Measurements from ENCODE around the gene ISOC2. TPM values are rescaled to one million over a fixed set of nuclear protein-coding genes. Genes with fewer than 3 reads are reported as not detected.

ISOC2 gene
- total RNA-seq, 2 experiments from 2014 or later: 13.7 to 16.8 TPM

DNA sequence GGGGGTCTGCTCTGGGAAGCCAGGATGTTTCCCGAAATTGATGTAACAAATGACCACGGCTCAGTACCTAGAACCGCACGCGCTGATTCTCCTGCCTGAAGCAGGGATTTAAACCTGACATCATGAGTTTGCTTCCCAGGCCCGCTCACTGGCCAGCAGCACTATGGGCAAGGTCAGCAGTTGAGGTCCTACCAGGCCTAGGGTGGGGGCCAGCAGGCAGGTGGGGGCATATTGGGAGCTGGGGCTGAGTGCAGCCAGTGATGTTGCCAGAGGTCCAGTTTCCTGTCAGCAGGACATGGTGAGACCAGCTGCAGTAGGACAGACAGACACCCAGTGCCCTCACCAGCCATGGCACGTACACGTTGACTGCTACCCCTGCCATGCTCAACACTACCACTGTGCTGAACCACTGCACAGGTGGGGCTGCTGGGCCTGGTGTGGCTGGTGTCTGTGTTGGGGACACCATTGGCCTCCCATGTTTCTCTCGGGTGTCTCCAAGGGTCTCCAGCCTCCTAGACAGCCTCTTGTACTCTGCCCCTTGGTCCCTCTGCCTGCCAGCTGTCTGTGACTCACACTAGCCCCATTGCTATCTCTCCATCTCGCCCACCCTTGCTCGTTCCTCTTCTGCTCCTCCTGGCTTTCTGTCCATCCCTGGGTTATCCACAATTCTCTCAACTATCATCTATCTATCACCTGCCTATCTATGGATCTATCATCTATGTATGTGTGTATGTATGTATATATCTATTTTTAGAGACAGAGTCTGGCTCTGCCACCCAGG lies 4.2 kb upstream of the ISOC2 start:
- ATAC-seq (ENCODE audit: low read depth) (no peak), DNase-seq (no peak)
- H3K27me3 Mint-ChIP-seq: peaks cover 4% of the 10 kb centered on the region
- POLR2A ChIA-PET: no interaction called here
- H3K4me3 Mint-ChIP-seq: no peak overlapping the region
- no peak overlapping the region for H3K27ac Mint-ChIP-seq
- H3K4me1 Mint-ChIP-seq: peaks cover 16% of the 10 kb centered on the region
- no peaks in the 10 kb centered on the region for H3K9me3 Mint-ChIP-seq
- H3K36me3 Mint-ChIP-seq: no peaks in the 10 kb centered on the region

DNA sequence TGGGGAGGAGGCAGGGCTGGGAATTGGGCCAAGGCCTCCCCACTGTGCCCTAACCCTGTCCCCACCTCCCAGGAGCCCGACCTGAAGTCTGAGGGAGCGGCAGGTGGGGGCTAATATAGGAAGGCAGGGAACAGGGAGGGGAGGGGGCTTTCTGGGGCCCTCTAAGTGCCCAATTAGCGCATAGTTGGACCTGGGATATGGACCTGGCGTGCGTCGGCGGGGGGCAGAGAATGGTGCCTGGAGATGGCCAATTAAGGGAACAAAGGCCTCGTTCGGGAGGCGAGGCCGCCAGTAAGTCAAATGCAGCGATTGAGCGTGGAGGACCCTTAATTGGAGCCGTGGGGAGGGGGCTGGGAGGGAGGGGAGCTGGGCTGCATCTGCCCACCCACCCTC lies 3.2 kb upstream of the ISOC2 start, which contains the start of gene C19orf85:
Gene C19orf85 (minus strand): TSS at position 90 of the 393 bp plus-strand sequence. CDS start 197 bp downstream, outside the sequence.
- POLR2A ChIA-PET: no interaction called here
- Mint-ChIP-seq H3K4me1 (peaks cover 16% of the 10 kb centered on the region), H3K27ac (no peak within 1 kb of the TSS), H3K27me3 (peaks cover 4% of the 10 kb centered on the region), H3K36me3 (no peaks in the 10 kb centered on the region), H3K9me3 (no peaks in the 10 kb centered on the region), H3K4me3 (no peak within 1 kb of the TSS)
- ATAC-seq (ENCODE audit: low read depth) (no peak), DNase-seq (no peak)

DNA sequence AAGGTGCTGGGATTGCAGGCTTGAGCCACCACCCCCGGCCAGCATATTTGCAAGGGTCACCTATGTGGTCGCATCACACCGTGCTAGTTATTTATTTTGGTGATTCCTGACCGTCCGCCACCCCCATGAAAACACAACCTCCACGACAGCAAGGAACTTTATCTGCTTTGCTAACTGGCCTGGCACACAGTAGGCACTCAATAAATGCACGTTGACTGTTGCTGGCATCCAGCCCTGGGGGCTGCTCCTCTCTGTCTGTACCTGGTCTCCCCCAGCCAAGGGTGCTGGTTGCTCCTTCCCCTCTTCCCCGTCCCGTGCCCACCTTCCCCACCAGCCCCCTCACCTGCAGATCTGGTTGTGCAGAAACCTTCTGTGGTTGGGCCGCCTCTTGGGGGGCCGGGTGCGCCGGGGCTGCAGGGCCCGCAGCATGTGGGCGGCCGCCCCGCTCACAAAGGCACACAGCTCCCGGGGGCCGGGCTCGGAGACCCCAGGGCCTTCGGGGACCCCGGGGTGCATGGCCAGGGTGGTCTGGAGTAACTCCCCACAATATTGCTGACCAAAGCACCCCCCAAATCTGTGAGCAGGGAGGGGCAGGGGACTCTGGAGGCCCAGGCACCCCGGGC lies 2.7 kb upstream of the ISOC2 start:
- POLR2A ChIA-PET: no interaction called here
- no peak overlapping the region for H3K27ac Mint-ChIP-seq
- H3K9me3 Mint-ChIP-seq: no peaks in the 10 kb centered on the region
- H3K27me3 Mint-ChIP-seq: peaks cover 4% of the 10 kb centered on the region
- H3K4me1 Mint-ChIP-seq: peaks cover 16% of the 10 kb centered on the region
- no peak for ATAC-seq (ENCODE audit: low read depth)
- H3K4me3 Mint-ChIP-seq: no peak overlapping the region
- H3K36me3 Mint-ChIP-seq: no peaks in the 10 kb centered on the region
- peak; percentile 24 for DNase-seq

DNA sequence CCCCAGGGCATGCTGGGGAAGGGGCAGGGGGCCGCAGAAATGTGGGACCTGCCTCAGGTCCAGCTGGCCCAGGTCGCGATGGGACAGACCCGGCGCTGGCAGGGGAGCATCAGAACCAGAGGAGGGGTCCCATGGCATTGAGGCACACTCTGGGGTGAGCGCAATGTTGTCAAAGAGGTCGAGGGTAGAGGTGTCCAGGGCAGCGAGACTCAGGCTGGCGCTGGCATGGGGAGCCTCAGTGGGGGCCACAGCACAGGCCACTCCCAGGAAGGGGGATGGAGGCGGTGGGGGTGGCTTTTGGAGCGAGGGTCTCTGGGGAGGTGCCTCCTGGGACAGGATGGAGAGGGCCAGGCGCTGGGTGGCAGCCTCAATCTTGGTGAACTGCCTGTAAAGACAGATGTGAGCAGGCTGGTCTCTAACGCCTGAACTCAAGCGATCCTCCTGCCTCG lies 2.2 kb upstream of the ISOC2 start:
- POLR2A ChIA-PET: no interaction called here
- H3K4me1 Mint-ChIP-seq: peaks cover 16% of the 10 kb centered on the region
- no peaks in the 10 kb centered on the region for H3K9me3 Mint-ChIP-seq
- no peak overlapping the region for H3K4me3 Mint-ChIP-seq
- H3K36me3 Mint-ChIP-seq: no peaks in the 10 kb centered on the region
- DNase-seq (no peak), ATAC-seq (ENCODE audit: low read depth) (no peak)
- no peak overlapping the region for H3K27ac Mint-ChIP-seq
- peaks cover 4% of the 10 kb centered on the region for H3K27me3 Mint-ChIP-seq

DNA sequence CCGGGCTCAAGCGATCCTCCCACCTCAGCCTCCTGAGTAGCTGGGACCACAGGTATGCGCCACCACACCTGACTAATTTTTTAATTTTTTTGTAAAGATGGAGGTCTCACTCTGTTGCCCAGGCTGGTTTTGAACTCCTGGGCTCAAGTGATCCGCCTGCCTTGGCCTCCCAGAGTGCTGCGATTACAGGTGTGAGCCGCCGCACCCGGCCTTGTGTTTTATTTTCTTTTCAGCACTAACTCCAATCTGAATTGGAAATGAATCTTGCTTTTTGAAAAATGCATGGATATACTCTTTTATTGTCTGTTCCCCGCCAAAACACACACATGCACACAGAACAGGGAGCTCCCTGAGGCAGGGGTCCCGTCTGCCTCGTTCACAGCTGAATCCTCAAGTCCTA lies 1.3 kb upstream of the ISOC2 start:
- DNase-seq (no peak), ATAC-seq (ENCODE audit: low read depth) (no peak)
- H3K9me3 Mint-ChIP-seq: no peaks in the 10 kb centered on the region
- POLR2A ChIA-PET: interaction anchor here (1.2 kb wide), 1 partner anchor 24 kb away, joined by 3 read pairs; no protein-coding TSS in a partner anchor
- peaks cover 4% of the 10 kb centered on the region for H3K27me3 Mint-ChIP-seq
- H3K27ac Mint-ChIP-seq: peak overlapping the region; percentile 33
- H3K36me3 Mint-ChIP-seq: no peaks in the 10 kb centered on the region
- peak overlapping the region; percentile 94 for H3K4me3 Mint-ChIP-seq
- peaks cover 15% of the 10 kb centered on the region for H3K4me1 Mint-ChIP-seq

DNA sequence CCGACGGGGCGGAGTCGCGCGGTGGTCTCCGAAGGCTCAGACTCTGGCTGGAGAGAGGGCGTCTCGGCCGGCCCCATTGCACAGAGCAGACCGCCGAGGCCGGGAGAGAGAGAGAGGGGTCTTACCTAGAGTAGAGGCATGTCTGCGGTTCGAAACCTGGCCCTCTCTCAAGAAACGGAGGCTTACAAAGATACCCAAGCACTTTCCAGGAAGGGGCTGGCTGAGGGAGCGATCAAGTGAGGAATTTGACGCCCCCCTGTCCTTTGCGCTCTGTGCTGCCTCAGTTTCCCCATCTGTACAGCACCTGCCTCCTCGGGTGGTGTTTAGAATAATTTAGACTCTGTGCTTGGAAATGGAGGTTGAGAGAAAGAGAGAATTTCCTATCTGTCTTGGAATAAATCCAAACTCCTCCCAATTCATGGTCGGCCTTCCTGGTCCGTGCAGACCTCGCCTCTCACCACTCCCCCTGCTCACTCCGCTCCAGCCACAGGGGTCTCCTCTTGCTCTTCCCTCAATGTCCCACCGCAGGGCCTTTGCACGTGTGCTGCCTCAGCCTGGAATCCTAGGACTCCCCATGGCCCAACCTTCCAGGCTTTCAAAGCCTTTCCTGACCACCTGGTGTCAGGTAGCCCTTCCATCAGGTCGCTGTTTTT lies 658 bp upstream of the ISOC2 start:
- Mint-ChIP-seq H3K9me3 (no peaks in the 10 kb centered on the region), H3K4me3 (peak overlapping the region; percentile 94), H3K4me1 (peaks cover 15% of the 10 kb centered on the region), H3K36me3 (no peaks in the 10 kb centered on the region), H3K27ac (peak overlapping the region; percentile 95), H3K27me3 (peaks cover 4% of the 10 kb centered on the region)
- DNase-seq (peak; percentile 37), ATAC-seq (ENCODE audit: low read depth) (no peak)
- POLR2A ChIA-PET: interaction anchor here (0.6 to 1.2 kb wide), 12 partner anchors 14 to 208 kb away, joined by 3 to 18 read pairs (median 4); partner anchors contain the start of genes FIZ1, KMT5C, TMEM238 and U2AF2

DNA sequence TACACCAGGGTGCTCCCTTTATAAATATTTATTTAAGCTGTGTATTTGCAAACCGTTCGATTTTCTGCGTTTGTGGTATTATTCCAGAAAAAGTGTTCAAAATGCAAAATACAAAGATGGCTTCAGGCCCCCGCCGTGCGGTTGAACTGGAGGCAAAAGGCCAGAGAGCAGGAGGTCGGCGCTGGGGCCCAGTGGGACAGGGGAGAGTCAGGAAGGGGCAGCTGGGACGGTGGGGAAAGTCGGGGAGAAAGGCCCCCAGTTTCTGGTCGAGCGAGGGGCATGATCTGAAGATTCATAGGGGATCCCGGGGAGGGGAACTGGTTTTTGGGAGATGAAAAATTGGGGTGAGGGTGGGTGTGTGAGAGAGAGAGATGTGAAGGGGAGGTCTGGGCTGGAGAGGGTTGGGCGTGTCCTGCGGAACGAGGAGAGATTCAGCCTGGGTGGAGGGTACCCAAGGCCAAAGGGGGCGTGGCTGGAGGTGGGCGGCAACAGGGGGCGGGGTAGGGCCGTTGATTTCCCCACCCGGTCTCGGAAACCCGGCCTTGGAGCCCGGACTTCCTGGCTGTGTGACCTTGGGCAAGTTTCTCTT lies 678 bp downstream of the ISOC2 start:
- Mint-ChIP-seq H3K27ac (peak overlapping the region; percentile 95), H3K4me1 (peaks cover 15% of the 10 kb centered on the region), H3K27me3 (peaks cover 2% of the 10 kb centered on the region), H3K9me3 (no peaks in the 10 kb centered on the region), H3K36me3 (no peaks in the 10 kb centered on the region), H3K4me3 (peak overlapping the region; percentile 94)
- POLR2A ChIA-PET: no interaction called here
- DNase-seq (no peak), ATAC-seq (ENCODE audit: low read depth) (no peak)

DNA sequence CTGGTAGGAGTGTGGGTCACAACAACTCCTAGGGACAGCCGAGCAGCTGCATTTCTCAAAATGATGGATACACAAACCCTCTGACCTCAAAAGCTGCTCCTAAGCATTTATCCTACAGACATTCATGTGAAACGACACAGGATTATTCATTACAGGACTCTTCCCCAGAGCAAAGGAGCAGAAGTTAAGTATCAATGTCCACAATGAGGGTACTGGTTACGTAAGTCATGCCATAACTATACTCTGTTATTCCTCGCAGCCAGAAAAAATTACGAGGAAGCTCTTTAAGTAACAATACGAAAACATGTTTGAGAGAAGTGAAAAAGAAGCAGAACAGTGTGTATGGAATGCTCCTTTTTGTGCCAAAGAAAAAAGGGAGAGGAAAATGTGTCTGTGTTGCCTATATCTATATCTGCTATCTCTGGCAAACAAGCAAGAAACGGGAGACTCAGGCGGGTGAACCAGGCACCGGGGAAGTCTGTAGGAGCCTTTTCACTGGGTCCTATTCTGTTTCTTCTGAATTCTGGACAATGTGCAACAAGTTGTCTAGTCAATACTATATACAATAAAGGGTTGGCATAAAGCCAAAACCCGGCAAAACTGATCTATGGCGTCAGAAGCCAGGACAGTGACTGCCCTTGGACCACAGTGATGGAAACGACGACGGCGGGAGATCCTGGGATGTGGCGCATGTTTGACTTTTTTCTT lies 1.3 kb downstream of the ISOC2 start:
- no peaks in the 10 kb centered on the region for H3K36me3 Mint-ChIP-seq
- POLR2A ChIA-PET: interaction anchor here (0.5 kb wide), 1 partner anchor 47 kb away, joined by 7 read pairs; no protein-coding TSS in a partner anchor
- peak overlapping the region; percentile 94 for H3K4me3 Mint-ChIP-seq
- no peak for DNase-seq
- no peaks in the 10 kb centered on the region for H3K9me3 Mint-ChIP-seq
- H3K4me1 Mint-ChIP-seq: peaks cover 15% of the 10 kb centered on the region
- no peak for ATAC-seq (ENCODE audit: low read depth)
- H3K27ac Mint-ChIP-seq: no peak overlapping the region
- H3K27me3 Mint-ChIP-seq: peaks cover 2% of the 10 kb centered on the region

DNA sequence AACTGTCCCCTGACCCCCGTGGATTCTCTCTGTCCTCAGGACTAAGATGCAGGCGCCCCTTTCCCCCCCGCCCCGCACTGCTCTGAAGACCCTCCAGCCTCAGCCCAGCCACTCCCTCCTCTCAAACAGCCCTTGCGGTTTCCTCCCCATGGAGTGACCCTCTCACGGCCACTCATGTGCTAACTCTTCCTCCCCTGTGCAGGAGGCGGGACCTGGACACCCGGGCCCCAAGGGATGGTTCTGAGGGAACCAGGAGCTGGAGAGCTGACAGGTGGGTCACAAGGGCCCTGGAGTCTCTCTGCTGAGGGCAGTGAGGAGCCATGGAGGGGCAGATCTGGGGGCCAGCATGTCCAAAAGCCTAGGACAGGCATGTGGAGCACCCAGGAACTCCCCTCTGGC lies 1.9 kb downstream of the ISOC2 start:
- DNase-seq: no peak
- ATAC-seq (ENCODE audit: low read depth): no peak
- H3K4me1 Mint-ChIP-seq: peaks cover 15% of the 10 kb centered on the region
- no peaks in the 10 kb centered on the region for H3K9me3 Mint-ChIP-seq
- H3K36me3 Mint-ChIP-seq: peaks cover 3% of the 10 kb centered on the region
- peaks cover 2% of the 10 kb centered on the region for H3K27me3 Mint-ChIP-seq
- H3K27ac Mint-ChIP-seq: no peak overlapping the region
- POLR2A ChIA-PET: interaction anchor here (0.5 kb wide), 2 partner anchors 47 to 56 kb away, joined by 3 to 7 read pairs; no protein-coding TSS in a partner anchor
- H3K4me3 Mint-ChIP-seq: no peak overlapping the region

DNA sequence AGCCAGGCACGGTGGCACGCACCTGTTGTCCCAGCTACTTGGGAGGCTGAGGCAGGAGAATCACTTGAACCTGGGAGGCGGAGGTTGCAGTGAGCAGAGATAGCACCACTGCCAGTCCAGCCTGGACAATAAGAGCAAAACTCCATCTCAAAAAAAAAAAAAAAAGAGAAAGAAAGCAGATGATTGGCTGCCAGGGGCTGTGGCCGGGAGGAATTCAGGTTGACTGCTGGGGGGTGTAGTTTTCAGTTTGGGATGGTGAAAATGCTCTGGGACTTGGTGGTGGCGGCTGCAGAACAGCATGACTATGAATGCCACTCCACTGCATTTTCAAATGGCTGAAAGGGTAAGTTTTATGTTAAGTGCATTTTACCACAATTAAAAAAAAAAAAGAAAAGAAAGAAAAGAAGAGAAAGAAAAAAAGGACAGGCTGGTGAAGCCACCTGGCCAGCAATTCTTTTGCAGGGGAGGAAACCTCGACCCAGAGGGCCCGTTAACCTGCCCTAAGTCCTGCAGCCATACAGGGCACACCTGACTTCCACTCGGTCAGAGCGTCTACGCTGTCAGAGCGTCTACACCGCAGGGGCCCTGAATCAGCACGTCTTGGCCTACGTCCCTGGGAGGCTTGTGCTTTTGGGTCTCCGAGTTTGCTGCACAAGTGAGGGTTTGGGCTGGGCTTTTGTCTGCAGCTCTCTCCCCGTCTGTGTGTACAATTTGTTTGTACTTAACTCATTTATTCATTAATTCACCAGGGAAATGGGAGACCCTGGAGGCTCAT lies 3.6 kb downstream of the ISOC2 start:
- DNase-seq (no peak), ATAC-seq (ENCODE audit: low read depth) (no peak)
- Mint-ChIP-seq H3K27me3 (peaks cover 9% of the 10 kb centered on the region), H3K36me3 (peaks cover 8% of the 10 kb centered on the region), H3K4me1 (peaks cover 16% of the 10 kb centered on the region), H3K27ac (no peak overlapping the region), H3K9me3 (no peaks in the 10 kb centered on the region), H3K4me3 (no peak overlapping the region)
- POLR2A ChIA-PET: interaction anchor here (0.6 kb wide), 1 partner anchor 12 kb away, joined by 4 read pairs; no protein-coding TSS in a partner anchor

DNA sequence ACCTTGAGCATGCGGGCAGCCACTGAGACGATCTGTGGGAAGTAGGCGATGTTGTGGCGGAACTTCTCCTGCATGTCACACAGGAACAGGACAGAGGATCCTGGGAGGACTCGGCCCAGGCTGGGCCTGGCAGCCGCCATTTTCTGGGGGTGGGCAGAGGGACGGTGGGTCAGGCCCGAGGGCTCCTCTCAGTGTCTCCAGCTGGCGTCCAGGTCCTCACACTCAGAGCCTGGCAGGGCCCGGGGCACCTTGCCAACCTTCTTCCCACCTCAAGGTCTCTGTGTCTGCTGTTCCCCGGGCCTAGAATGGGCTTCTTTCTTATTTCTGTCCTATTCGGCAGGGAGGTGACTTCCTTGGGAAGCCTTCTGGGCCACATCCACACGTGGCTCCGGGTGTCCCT lies 5.1 kb downstream of the ISOC2 start:
- no peak for DNase-seq
- no peaks in the 10 kb centered on the region for H3K9me3 Mint-ChIP-seq

DNA sequence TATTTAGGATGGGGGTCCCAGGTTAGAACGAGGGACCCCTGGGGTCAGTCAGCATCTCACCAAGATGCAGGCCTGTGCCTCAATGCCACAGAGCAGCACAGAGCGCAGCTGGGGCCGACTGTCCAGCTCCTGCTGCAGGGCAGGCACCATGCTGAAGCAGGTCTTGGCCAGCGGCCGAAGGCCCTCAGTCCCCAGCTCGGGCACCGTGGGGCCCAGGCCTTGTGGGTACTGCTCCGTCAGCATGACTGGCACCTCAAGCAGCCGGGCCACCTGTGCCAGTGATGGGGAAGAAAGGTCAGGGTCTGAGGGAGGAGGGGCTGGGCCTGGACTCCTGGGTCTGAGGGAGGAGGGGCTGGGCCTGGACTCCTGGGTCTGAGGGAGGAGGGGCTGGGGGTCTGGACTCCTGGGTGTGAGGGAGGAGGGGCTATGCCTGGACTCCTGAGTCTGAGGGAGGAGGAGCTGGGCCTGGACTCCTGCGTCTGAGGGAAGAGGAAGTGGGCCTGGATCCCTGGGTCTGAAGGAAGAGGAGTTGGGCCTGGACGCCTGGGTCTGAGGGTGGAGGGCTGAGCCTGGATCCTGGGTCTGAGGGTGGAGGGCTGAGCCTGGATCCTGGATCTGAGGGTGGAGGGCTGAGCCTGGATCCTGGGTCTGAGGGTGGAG lies 5.7 kb downstream of the ISOC2 start:
- POLR2A ChIA-PET: no interaction called here
- no peak overlapping the region for H3K4me3 Mint-ChIP-seq
- H3K27ac Mint-ChIP-seq: no peak overlapping the region
- no peak for ATAC-seq (ENCODE audit: low read depth)
- DNase-seq: no peak
- H3K36me3 Mint-ChIP-seq: peaks cover 8% of the 10 kb centered on the region
- no peaks in the 10 kb centered on the region for H3K9me3 Mint-ChIP-seq
- H3K4me1 Mint-ChIP-seq: peaks cover 7% of the 10 kb centered on the region
- peaks cover 21% of the 10 kb centered on the region for H3K27me3 Mint-ChIP-seq

More for the DNA sequence above, 5.1 kb downstream of the ISOC2 start:
- H3K27ac Mint-ChIP-seq: no peak overlapping the region
- H3K4me1 Mint-ChIP-seq: peaks cover 9% of the 10 kb centered on the region
- ATAC-seq (ENCODE audit: low read depth): no peak
- H3K27me3 Mint-ChIP-seq: peaks cover 16% of the 10 kb centered on the region
- H3K36me3 Mint-ChIP-seq: peaks cover 8% of the 10 kb centered on the region
- H3K4me3 Mint-ChIP-seq: no peak overlapping the region
- POLR2A ChIA-PET: no interaction called here
